ENCODE measurements around the gene TNFRSF13B. TPM values are rescaled to one million over a fixed set of nuclear protein-coding genes. Genes with fewer than 3 reads are reported as not detected.

TNFRSF13B gene
- total and polyA plus RNA-seq, 10 of the 15 experiments (the other 5 are each of a cell fraction or from before 2014, with no cell fraction given) = 15.5 to 231 (median 119) TPM

DNA sequence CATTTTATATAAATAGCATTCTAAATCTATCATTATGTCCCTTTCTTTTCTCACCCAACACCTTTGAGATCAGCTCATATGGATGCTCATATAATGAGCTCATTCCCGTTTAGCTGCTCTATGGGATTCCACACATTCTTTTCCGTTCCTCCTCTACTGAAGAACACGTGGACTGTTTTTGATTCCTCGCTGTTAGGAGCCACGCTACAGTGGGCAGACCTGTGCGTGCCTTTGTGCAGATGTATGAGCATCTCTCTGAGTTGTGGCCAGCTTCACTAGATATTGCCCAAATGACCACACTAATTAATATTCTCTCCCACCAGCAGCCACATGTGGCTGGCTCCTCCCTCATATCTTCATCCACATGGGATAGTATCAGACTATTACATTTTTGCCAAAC, 6.0 kb upstream of the TNFRSF13B start:
- WGBS (ENCODE audit: insufficient coverage, insufficient replicate concordance, low lambda C conversion rate, missing lambda C conversion rate) = 0% methylated on average over 6 of the region's 6 CpGs
- SMC1A ChIA-PET (ENCODE audit: uncharacterized antibody, unreplicated experiment) = interaction anchor here (21.4 to 21.7 kb wide), 2 partner anchors 6 kb away, joined by 812 read pairs; partner anchors contain the start of gene TNFRSF13B
- H2AFZ ChIP-seq (ENCODE audit: control insufficient read depth, low read depth, low read length) = peak overlapping the region; percentile 30; the same call in 1 of the 2 replicates
- no peak overlapping the region for H3K4me3 ChIP-seq
- no peak overlapping the region for H3K9ac ChIP-seq (ENCODE audit: control insufficient read depth, insufficient read depth, low read length)
- no peaks in the 10 kb centered on the region for H4K20me1 ChIP-seq (ENCODE audit: control insufficient read depth, insufficient read depth)
- CTCF ChIA-PET = interaction anchor here (6.4 to 19.5 kb wide), 2 partner anchors 11 to 12 kb away, joined by 72 to 361 read pairs; no protein-coding TSS in a partner anchor
- no TSS peak for BruUV-seq (replicated peaks)
- H3K79me2 ChIP-seq (ENCODE audit: control insufficient read depth, insufficient read depth, low read length) = peaks cover 22% of the 10 kb centered on the region
- ATAC-seq (no peak), FAIRE-seq (no peak), DNase-seq (ENCODE audit: low read depth, low spot score) (no peak)
- no peaks in the 10 kb centered on the region for H3K27me3 ChIP-seq (replicated peaks in 1 of 2; ENCODE audit: control insufficient read depth in 2 of 2, insufficient read depth in 2 of 2, low read length in 1 of 2)
- RAD21 ChIA-PET (ENCODE audit: unreplicated experiment) = interaction anchor here (1.0 to 30.7 kb wide), 5 partner anchors 6 to 204 kb away, joined by 3 to 913 read pairs (median 3); partner anchors contain the start of gene TNFRSF13B
- no peaks in the 10 kb centered on the region for H3K36me3 ChIP-seq (ENCODE audit: control insufficient read depth in 2 of 2, insufficient read depth in 2 of 2, low read length in 1 of 2)
- peaks cover 81% of the 10 kb centered on the region for H3K4me1 ChIP-seq (ENCODE audit: control insufficient read depth, insufficient read depth, low read length)
- POLR2A ChIA-PET = interaction anchor here (19.7 to 21.9 kb wide), 2 partner anchors 6 to 7 kb away, joined by 656 read pairs; partner anchors contain the start of gene TNFRSF13B
- intact Hi-C loops (cut with micrococcal nuclease; ENCODE audit: unreplicated experiment) (no loop called here), in situ Hi-C loops (cut with MboI) (loop anchor here (25.0 kb wide), 1 partner anchor 1934 kb away; no protein-coding TSS in a partner anchor)
- H3K9me3 ChIP-seq (replicated peaks; ENCODE audit: control insufficient read depth, insufficient read depth, low read length) = no peaks in the 10 kb centered on the region
- H3K4me2 ChIP-seq (ENCODE audit: control insufficient read depth, insufficient read depth) = peak overlapping the region; percentile 58
- H3K27ac ChIP-seq (ENCODE audit: control insufficient read depth, insufficient read depth) = peak overlapping the region; percentile 92
- TF ChIP-seq, protein P1, sequence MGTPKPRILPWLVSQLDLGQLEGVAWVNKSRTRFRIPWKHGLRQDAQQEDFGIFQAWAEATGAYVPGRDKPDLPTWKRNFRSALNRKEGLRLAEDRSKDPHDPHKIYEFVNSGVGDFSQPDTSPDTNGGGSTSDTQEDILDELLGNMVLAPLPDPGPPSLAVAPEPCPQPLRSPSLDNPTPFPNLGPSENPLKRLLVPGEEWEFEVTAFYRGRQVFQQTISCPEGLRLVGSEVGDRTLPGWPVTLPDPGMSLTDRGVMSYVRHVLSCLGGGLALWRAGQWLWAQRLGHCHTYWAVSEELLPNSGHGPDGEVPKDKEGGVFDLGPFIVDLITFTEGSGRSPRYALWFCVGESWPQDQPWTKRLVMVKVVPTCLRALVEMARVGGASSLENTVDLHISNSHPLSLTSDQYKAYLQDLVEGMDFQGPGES (IDR thresholded peaks at IDR 0.05) = no peak
- no peak for TF ChIP-seq CEBPB (IDR thresholded peaks at IDR 0.05; ENCODE audit: borderline replicate concordance in 1 of 2, low read depth in 2 of 2, low read length in 2 of 2)
- no peak for TF ChIP-seq USF1 (IDR thresholded peaks at IDR 0.05; ENCODE audit: borderline replicate concordance, extremely low read length, insufficient read depth, low read depth, low read length)
- no peak for TF ChIP-seq USF2 (IDR thresholded peaks at IDR 0.05; ENCODE audit: borderline replicate concordance, low read depth, low read length)
- TF ChIP-seq HDGF (IDR thresholded peaks at IDR 0.05) = no peak
- TF ChIP-seq ATF7 (IDR thresholded peaks at IDR 0.05; ENCODE audit: low read depth) = 0 out of 2 replicates have a peak, but pooled peaks have one; percentile 9
- TF ChIP-seq, protein P2, sequence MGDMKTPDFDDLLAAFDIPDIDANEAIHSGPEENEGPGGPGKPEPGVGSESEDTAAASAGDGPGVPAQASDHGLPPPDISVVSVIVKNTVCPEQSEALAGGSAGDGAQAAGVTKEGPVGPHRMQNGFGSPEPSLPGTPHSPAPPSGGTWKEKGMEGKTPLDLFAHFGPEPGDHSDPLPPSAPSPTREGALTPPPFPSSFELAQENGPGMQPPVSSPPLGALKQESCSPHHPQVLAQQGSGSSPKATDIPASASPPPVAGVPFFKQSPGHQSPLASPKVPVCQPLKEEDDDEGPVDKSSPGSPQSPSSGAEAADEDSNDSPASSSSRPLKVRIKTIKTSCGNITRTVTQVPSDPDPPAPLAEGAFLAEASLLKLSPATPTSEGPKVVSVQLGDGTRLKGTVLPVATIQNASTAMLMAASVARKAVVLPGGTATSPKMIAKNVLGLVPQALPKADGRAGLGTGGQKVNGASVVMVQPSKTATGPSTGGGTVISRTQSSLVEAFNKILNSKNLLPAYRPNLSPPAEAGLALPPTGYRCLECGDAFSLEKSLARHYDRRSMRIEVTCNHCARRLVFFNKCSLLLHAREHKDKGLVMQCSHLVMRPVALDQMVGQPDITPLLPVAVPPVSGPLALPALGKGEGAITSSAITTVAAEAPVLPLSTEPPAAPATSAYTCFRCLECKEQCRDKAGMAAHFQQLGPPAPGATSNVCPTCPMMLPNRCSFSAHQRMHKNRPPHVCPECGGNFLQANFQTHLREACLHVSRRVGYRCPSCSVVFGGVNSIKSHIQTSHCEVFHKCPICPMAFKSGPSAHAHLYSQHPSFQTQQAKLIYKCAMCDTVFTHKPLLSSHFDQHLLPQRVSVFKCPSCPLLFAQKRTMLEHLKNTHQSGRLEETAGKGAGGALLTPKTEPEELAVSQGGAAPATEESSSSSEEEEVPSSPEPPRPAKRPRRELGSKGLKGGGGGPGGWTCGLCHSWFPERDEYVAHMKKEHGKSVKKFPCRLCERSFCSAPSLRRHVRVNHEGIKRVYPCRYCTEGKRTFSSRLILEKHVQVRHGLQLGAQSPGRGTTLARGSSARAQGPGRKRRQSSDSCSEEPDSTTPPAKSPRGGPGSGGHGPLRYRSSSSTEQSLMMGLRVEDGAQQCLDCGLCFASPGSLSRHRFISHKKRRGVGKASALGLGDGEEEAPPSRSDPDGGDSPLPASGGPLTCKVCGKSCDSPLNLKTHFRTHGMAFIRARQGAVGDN (IDR thresholded peaks at IDR 0.05) = peak; percentile 65
- TF ChIP-seq ZBED1 (IDR thresholded peaks at IDR 0.05; ENCODE audit: borderline replicate concordance) = no peak
- no peak for TF ChIP-seq SMAD1 (IDR thresholded peaks at IDR 0.05; ENCODE audit: low read depth, partially characterized antibody)
- TF ChIP-seq NFIC (IDR thresholded peaks at IDR 0.05; ENCODE audit: low read depth, low read length) = peak; percentile 42; the same call in 1 of the 2 replicates
- no peak for TF ChIP-seq FOS (IDR thresholded peaks at IDR 0.05; ENCODE audit: borderline replicate concordance, extremely low read depth, insufficient read length)
- TF ChIP-seq, protein P3, sequence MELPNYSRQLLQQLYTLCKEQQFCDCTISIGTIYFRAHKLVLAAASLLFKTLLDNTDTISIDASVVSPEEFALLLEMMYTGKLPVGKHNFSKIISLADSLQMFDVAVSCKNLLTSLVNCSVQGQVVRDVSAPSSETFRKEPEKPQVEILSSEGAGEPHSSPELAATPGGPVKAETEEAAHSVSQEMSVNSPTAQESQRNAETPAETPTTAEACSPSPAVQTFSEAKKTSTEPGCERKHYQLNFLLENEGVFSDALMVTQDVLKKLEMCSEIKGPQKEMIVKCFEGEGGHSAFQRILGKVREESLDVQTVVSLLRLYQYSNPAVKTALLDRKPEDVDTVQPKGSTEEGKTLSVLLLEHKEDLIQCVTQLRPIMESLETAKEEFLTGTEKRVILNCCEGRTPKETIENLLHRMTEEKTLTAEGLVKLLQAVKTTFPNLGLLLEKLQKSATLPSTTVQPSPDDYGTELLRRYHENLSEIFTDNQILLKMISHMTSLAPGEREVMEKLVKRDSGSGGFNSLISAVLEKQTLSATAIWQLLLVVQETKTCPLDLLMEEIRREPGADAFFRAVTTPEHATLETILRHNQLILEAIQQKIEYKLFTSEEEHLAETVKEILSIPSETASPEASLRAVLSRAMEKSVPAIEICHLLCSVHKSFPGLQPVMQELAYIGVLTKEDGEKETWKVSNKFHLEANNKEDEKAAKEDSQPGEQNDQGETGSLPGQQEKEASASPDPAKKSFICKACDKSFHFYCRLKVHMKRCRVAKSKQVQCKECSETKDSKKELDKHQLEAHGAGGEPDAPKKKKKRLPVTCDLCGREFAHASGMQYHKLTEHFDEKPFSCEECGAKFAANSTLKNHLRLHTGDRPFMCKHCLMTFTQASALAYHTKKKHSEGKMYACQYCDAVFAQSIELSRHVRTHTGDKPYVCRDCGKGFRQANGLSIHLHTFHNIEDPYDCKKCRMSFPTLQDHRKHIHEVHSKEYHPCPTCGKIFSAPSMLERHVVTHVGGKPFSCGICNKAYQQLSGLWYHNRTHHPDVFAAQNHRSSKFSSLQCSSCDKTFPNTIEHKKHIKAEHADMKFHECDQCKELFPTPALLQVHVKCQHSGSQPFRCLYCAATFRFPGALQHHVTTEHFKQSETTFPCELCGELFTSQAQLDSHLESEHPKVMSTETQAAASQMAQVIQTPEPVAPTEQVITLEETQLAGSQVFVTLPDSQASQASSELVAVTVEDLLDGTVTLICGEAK (IDR thresholded peaks at IDR 0.05; ENCODE audit: borderline replicate concordance) = no peak
